ENCODE data around the gene IWS1.
"Not testable (repeated sequence)": the region's sequence is repeated elsewhere in the genome, so short reads cannot be mapped to it uniquely, and the experiment has no call there.

IWS1 gene

DNA sequence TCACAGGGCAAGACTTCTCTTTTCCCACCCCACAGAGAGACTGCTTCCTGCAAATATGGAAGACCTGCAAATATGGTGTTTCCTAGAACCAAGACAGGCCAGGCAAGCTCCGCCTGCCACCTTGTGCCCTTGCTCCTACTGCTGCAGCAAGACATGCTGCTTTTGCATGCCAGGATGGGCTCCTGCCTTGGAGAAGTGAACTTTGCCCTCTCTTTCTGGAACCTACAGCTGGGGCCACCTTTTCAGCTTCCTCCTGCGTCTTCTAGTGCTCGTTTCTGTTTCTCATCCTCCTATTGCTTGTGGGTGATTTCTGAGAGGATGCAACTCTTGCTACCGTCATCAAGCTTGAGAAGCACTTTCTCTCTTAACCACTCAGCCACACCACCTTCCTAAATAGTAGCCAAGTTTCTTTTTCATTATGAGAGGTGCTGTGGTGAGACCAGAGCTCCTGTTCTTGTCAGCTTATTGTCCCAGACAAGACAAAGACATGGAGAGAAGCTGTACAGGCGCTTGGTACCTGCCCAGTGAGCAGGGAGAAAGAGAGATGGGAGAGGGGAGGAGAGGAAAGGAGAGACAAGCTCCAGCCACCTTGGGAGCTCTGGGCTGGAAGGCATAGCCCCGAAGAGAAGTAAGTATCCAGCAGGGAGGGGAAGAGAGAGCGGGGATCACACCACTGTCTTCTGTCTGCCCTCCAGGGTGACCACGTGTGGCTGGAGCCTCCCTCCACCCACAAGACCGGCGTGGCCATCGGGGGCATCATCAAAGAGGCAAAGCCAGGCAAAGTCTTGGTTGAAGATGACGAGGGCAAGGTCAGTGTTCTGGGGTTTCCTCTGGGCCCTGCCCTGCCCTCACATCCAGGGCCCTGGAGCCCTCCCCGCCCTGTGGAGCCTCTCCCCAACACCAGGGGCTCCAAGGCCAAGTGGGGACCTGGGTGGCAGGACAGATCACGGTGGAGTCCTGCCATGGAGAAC is 37.5 kb upstream of the IWS1 start:
- H3K4me3 ChIP-seq (ENCODE audit: low read length) = no peak overlapping the region
- DNase-seq (ENCODE audit: low read depth, low spot score) = no peak

GRCh38 chr2:127562936-127563335 is 36.6 kb upstream of the IWS1 start:
- no peak for DNase-seq (ENCODE audit: low read depth, low spot score)
- H3K4me3 ChIP-seq (ENCODE audit: low read length) = no peak overlapping the region

GRCh38 chr2:127561371-127561770 is 35.1 kb upstream of the IWS1 start:
- DNase-seq (ENCODE audit: low read depth, low spot score) = no peak
- no peak overlapping the region for H3K4me3 ChIP-seq (ENCODE audit: low read length)

GRCh38 chr2:127560931-127561280 is 34.6 kb upstream of the IWS1 start:
- H3K4me3 ChIP-seq (ENCODE audit: low read length) = no peak overlapping the region
- no peak for DNase-seq (ENCODE audit: low read depth, low spot score)

GRCh38 chr2:127560201-127560930 is 34.1 kb upstream of the IWS1 start:
- H3K4me3 ChIP-seq (ENCODE audit: low read length) = no peak overlapping the region
- no peak for DNase-seq (ENCODE audit: low read depth, low spot score)

DNA sequence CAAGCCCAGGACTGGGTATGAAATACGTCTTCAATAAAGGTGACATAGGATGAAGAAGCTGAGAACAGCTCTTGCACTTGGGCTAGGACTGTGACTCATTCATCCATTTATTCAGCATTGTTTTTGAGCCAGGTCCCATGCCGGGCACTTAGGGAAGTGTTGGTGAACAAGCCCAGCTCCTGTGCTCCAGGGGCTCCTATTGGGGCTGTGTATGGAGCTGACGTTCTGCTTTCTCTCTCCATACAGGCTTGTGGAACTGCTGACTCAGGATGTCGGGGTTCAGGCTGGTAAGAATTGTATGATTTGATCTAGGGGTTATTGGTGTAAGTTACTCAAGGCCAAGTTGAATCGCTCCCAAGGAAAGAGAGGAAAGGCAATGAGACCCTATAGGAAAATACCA is 33.2 kb upstream of the IWS1 start:
- DNase-seq (ENCODE audit: low read depth, low spot score) = no peak

GRCh38 chr2:127558911-127559310 is 32.6 kb upstream of the IWS1 start:
- no peak overlapping the region for H3K4me3 ChIP-seq (ENCODE audit: low read length)
- no peak for DNase-seq (ENCODE audit: low read depth, low spot score)

More for the DNA sequence above, 33.2 kb upstream of the IWS1 start:
- no peak overlapping the region for H3K4me3 ChIP-seq (ENCODE audit: low read length)

DNA sequence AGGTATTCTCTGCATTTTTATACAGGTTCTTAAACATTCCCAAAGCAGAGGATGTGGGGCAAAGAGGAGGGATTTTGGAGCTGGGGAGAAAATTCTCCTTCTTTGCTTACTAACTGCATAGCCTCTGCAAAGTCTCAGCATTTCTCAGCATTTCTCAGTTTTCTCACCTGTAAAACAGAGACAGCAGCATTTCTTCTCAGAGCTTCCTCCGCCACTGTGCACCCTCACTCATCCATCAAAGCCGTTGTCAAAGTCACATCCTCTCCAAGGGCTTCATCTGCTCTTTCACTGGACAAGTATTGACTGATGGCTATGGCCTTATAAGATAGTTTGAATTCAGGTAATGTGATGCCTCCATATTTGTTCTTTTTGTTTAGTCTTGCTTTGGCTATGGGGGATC is 26.6 kb upstream of the IWS1 start:
- no peak for DNase-seq (ENCODE audit: low read depth, low spot score)

DNA sequence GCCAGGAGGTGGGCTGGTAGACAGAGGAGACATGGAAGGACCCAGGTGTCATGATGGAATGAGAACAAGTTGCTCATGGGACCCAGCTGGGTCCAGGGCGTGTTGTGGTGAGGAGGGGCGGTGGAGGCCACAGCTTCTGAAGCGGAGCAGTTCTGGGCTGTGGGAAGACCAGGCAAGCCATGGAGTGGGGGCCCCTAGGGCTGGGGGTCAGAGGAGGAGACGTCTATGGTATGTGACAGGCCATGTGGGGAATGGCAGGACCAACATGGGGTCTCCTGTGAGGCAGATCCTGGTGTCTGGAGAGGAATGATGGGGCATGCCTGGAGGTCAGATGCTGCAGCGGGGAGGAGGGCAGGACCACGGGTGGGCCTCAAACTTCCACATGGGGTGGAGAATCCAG is 26.0 kb upstream of the IWS1 start:
- no peak for DNase-seq (ENCODE audit: low read depth, low spot score)

More for the DNA sequence above, 26.6 kb upstream of the IWS1 start:
- no peak overlapping the region for H3K4me3 ChIP-seq (ENCODE audit: low read length)

DNA sequence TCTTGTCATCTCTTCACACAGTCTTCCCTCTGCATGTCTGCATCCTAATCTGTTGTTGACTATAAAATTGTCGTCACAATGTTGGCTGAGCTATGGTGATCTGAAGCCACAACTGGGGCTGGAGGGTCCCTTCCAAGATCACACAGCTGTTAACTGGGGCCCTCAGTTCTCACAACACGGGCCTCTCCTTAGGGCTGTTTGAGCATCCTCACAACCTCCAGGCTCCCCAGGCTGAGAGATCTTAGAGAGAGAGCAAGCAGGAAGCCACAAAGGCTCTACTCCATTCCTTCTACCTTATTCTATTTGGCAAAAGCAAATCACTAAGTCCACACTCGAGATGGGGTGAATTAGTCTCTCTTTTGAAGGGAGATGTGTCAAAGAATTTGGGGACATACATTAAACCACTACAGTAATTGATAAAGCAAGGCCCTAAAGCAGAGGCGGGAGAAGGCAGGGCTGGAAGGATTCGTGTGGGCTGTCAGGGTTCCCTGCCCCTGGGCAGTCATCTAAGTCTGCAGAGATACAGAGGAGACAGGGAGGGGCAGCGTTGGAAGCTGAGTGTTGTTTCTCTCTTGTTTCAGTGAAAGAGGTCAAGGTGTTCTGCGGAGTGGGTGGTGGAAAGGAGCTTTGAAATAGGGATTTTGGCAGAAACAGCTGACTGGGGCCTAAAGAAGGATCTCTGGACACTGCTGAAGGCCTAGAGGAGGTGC is 25.1 kb upstream of the IWS1 start:
- no peak overlapping the region for H3K4me3 ChIP-seq (ENCODE audit: low read length)
- DNase-seq (ENCODE audit: low read depth, low spot score) = no peak

More for the DNA sequence above, 26.0 kb upstream of the IWS1 start:
- no peak overlapping the region for H3K4me3 ChIP-seq (ENCODE audit: low read length)

DNA sequence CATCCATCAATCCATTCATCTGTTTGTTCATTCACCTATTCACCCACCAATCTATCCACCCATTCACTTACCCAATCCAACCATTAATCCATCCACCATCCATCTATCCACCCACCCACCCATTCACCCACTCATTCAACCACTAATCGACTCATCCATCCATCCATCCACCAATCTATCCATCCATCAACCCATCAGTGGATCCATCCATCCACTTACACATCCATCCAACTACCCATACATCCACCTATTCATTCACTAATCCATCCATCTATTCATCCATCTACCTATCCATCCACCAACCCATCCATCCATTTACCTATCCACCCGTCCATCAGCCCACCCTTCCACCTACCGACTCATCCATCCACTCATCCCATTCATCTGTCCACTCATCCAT is 20.5 kb upstream of the IWS1 start:
- no peak for DNase-seq (ENCODE audit: low read depth, low spot score)
- H3K4me3 ChIP-seq (ENCODE audit: low read length) = no peak overlapping the region

GRCh38 chr2:127545796-127546195 is 19.5 kb upstream of the IWS1 start:
- DNase-seq (ENCODE audit: low read depth, low spot score) = no peak

DNA sequence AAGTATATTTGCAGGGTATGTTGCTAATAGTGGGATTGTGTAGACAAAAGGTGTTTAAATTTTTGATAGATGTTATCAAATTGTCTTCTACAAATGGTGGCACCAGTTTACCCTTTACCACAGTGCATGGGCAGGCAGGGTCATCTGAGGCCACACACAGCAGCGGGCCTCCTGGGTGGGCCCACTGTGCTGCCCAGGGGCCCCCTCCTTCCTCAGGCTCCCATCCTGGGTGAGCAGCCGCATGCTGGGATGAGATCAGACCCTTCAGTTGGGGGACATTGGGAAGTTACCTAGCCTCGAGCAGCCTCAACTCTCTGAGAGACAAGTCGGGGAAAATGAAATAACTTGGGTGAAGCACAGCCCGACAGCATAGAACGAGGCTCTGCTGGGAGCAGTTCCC is 18.9 kb upstream of the IWS1 start:
- DNase-seq (ENCODE audit: low read depth, low spot score) = no peak

More at GRCh38 chr2:127545796-127546195, 19.5 kb upstream of the IWS1 start:
- no peak overlapping the region for H3K4me3 ChIP-seq (ENCODE audit: low read length)

GRCh38 chr2:127543013-127543501 is 16.8 kb upstream of the IWS1 start:
- not testable (repeated sequence) for H3K4me3 ChIP-seq (ENCODE audit: low read length); DNase-seq (ENCODE audit: low read depth, low spot score)

More for the DNA sequence above, 18.9 kb upstream of the IWS1 start:
- H3K4me3 ChIP-seq (ENCODE audit: low read length) = no peak overlapping the region

- no peak overlapping the region for H3K4me3 ChIP-seq (ENCODE audit: low read length)
- no peak for DNase-seq (ENCODE audit: low read depth, low spot score)
Observed at GRCh38 chr2:127542231-127542630, 15.9 kb upstream of the IWS1 start.

DNA sequence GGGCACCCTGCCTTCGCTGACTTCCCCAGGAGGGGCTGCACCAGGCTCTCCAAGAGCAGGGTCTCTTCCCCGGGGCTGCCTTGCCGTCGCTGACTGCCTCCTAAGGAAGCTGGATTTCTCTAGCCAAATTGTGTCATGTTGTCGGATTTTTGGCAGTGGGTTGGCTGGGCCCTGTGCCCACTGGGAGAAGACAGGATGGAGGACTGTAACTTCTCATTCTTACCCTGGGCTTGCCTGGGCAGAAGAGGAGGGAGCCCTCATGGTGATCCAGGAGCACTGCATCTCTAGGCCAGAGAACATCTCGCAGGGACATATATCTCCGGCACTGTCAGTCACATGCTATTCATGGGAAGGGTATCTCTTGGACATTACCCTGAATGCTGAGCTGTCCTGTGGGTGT is 15.5 kb upstream of the IWS1 start:
- no peak for DNase-seq (ENCODE audit: low read depth, low spot score)

DNA sequence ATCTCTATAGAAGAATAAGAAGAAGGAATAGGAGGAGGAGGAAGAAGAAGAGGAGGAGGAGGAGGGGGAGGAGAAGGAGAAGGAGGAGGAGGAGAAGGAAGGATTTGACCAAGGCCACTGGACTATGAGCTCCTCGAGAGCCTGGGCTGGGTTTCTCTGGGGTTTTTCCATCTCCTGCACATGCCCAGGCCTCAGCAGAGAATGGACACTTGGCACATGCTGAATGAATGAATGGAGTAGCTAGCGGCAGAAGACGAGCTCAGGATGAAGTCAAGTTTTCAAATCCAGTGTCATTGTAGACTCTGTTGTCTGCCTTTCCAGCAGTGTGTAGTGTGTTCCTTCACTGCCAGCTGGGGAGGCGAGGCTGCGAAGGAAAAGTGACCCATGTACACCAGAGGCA is 11.4 kb upstream of the IWS1 start:
- DNase-seq (ENCODE audit: low read depth, low spot score) = no peak
- H3K4me3 ChIP-seq (ENCODE audit: low read length) = no peak overlapping the region

More for the DNA sequence above, 15.5 kb upstream of the IWS1 start:
- no peak overlapping the region for H3K4me3 ChIP-seq (ENCODE audit: low read length)

- no peak overlapping the region for H3K4me3 ChIP-seq (ENCODE audit: low read length)
- DNase-seq (ENCODE audit: low read depth, low spot score) = no peak
Observed at GRCh38 chr2:127536707-127537541, 10.6 kb upstream of the IWS1 start.

DNA sequence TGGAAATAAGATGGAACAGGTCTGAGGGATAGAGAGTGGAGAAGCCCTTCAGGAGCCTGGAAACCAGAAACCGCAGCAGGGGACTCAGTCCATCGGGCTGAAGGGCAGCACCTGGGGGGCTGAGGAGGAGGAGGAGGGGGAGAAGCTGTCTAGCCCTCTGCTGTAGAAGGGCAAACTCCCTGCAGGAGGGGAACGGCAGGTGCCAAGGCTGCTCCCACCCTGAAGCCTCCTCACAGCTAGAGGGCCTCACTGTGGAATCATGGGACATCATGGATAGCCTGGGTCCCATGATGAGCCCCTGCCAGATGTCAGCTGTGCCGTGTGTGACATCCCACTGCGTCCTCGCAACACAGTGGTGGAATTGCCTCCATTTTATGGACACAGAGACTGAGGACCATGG is 9.6 kb upstream of the IWS1 start:
- no peak for DNase-seq (ENCODE audit: low read depth, low spot score)
- no peak overlapping the region for H3K4me3 ChIP-seq (ENCODE audit: low read length)
